DMS53 treated with DMSO at 0.1 percent for 48 hours (cell line): ENCODE results near the gene COL24A1.
A peak's percentile ranks its signal among the peaks of the same experiment; 100 is the strongest.
"Not testable (repeated sequence)": the region's sequence is repeated elsewhere in the genome, so short reads cannot be mapped to it uniquely, and the experiment has no call there.

Source experiments
- DNase-seq: peaks from one replicate; lab custom pipeline; 2025; ENCODE audit not compliant: unreplicated experiment; lab: John Stamatoyannopoulos, UW

Gene COL24A1

GRCh38 chr1:85998105-85998855, 158.3 kb downstream of the COL24A1 start:
- DNase-seq: no peak

GRCh38 chr1:85992791-85993190, 163.8 kb downstream of the COL24A1 start:
- no peak for DNase-seq

- DNase-seq: no peak
Measured at GRCh38 chr1:85991261-85991660, 165.3 kb downstream of the COL24A1 start.

- DNase-seq: no peak
Measured at GRCh38 chr1:85984636-85985035, 171.9 kb downstream of the COL24A1 start.

DNA sequence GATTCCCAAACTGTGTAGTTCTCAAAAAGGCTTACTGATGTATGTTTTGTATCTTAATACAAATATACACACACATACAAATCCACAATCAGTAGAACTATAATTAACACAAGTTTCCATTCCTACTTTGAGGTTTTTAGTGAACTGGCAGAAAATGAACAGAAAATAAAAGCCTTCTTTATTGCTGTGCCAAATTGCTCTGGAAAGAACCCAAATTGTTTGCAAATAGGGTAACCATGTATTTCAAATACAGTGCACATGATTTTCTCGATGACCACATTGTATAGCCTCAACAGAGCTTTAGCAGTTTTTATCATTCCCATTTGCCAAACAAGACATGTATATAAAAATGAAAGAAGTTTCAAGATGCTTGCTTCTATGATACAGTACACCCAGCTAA, 173.3 kb downstream of the COL24A1 start:
- no peak for DNase-seq

GRCh38 chr1:85976516-85977205, 179.9 kb downstream of the COL24A1 start:
- no peak for DNase-seq

DNA sequence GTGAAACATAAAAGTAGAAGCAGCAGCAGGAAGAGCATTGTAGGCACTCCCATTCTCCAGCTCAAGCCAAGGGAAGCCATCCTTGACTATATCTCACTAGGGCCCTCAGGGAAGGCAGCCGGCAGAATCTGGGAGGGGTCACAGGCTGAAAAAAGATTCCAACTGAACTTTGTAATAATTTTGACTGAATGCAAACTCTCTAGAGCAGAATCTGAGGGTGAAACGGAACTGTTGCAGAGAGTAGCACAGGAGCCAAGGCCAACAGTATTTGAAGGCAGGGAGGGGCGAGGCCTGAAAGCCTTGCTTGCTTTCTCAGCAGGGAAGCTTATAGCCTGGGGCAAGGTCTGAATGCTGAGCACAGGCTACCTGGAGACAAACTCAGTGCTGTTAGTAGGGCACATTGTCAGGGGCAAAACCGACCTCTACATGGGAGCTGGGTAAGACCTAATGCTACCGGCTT, 180.6 kb downstream of the COL24A1 start:
- no peak for DNase-seq

GRCh38 chr1:85962457-85962856, 194.1 kb downstream of the COL24A1 start:
- no peak for DNase-seq

DNA sequence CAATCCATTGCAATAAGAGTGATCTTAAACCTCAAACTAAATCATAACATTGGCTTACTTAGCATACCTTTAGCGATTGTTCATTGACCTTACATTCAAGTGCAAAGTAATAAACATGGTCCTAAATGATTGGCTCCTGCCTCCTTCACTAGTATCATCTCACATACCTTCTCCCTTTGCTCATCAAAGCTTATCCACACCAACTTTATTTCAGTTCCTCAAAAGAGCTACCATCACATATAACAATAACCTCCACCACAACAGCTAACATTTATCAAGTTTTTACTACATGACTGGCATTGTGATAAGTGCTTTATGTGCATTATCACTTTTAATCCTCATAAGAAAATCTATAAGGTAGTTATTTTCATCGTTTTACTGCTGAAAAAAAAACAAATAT, 198.8 kb downstream of the COL24A1 start:
- DNase-seq: no peak

GRCh38 chr1:85955218-85955617, 201.4 kb downstream of the COL24A1 start:
- not testable (repeated sequence) for DNase-seq

GRCh38 chr1:85952460-85952859, 204.1 kb downstream of the COL24A1 start:
- peak; percentile 73 for DNase-seq

DNA sequence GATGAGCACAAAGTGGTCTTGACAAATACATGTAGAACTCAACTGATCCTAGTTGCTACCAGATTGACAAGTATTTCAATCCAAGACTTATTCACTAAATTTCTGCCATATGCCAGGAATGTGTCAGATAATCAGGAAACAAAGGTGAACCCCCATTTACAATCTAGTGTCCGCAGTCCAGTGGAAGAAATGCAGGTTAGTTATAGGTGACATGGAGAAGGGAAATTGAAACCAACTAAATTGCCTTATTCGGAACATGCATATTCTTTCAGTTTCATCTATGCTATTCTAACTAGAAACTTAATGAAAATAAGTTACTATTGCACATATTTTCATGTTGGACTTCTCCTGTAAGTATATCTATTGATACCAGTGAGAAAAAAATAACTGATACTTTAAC, 209.4 kb downstream of the COL24A1 start:
- DNase-seq: no peak

GRCh38 chr1:85943945-85944344, 212.6 kb downstream of the COL24A1 start:
- no peak for DNase-seq

DNA sequence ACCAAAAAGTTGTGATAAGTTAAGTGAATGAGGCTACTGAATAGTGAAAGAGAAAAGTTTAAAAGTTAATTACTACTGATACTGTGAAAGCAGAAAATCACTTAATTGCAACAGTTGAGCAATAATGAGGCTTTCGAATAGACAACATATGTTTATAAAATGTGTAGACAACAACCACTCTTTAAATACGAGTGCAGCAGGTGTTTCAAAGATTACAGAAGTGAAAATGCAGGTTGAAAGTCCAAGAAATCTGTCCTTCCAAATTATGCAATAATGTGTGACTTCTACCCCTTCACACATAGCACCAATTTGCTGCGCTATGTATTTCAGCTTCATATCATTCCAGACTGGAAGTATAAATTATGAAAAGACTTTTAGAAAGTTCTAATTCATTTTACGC, 213.0 kb downstream of the COL24A1 start:
- no peak for DNase-seq

DNA sequence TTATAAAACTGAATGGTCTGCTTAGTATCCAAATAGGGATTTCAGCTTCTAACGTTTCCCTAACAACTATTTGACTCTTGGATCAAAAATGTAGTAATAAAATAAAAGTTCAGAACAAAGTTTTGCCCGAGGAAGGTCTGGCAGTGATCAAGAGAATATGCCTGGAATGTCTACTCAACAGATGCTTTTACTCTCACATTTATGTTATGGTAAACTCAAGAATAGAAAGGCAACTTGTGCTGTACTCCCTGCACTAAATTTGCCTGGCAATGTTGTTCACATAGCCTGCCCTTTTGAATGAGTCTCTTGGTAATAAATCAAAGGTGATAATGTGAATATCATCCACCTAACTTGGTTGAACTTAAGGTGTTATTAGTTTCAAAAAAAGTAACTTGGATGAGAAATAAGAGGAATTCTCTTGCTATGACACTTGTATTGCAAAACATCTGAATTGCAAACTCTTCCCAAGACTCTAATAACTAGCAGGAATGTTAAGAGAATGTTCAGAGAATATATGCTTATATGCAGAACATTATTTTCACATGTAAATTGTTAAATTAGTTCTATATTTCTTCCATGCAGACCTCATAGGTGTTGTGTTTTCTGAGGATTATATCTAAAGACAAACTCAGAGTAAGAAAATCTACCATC, 215.8 kb downstream of the COL24A1 start:
- DNase-seq: no peak

DNA sequence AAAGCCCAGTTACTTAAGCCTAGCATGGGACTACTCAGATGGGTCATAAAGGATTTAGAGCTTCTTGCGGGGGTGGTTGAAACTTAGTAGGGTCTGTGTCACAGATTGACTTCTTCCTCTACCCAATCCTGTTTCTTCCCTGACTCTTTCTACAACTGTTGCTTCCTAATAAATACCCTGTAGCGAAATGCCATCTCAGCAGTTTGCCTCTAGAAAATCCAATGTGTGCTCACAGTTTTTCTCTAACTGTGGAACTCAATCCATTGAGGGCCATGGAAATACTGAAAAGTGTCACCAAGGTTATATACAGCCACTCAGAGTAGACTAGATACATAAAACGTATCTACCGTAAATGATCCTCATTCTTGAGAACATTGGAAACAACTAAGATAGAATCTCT, 217.7 kb downstream of the COL24A1 start:
- DNase-seq: no peak

- DNase-seq: no peak
Measured at GRCh38 chr1:85936470-85936869, 220.1 kb downstream of the COL24A1 start.

DNA sequence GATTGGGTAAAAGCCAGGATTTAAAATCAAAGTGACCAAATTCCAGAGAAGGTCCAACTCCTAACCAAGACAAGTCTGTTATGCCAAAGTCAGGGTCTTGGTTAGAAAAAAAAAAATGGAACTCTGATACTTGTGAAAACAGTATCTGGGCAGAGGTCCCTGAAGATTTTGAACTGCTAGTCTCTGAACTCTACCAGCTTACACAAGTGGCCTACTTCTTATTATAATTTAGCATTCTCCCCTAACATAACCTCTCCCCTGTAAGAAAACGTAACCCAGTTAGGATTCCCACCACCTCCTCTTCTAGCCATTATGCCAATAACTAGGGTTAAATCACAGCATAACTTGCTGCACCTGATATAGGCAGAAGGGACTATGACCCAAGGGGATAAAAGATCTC, 220.5 kb downstream of the COL24A1 start:
- no peak for DNase-seq

DNA sequence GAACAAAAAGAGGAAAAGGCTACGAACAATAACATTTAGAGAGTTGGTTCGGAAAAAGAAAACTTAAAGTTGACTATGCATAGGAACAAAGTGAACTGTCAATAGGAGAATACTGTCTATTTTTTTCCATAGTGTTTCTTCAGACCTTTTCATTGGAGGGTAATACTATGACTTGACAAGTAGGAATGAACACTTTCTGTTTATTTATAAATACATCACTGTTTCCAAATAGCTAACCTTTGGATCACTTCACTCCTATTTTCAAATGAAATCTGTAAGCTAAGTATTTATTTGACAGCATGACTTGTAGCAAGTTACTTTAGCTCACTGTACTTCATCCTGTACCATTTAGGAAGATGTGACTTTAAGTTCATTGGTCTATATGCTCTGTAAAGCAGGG, 221.3 kb downstream of the COL24A1 start:
- no peak for DNase-seq

- peak; percentile 21 for DNase-seq
Measured at GRCh38 chr1:85934516-85934915, 222.1 kb downstream of the COL24A1 start.

DNA sequence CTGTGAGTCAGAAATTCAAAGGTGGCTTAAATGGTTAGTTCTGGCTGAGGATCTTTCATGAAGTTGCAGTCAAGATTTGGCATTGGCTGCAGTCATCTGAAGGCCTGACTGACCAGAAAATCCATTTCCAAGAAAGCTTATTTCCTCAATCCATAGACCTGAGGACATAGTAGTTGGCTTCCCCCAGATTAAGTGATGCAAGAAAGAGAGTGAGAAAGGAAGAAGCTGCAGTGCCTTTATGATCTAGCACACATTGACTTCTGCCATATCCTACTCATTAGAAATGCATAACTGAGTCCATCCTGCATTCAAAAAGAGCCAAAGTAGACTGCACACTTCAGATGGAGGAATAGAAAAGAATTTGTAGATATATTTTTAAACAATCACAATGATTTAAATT, 222.6 kb downstream of the COL24A1 start:
- DNase-seq: no peak

- peak; percentile 7 for DNase-seq
Measured at GRCh38 chr1:85911742-85912141, 244.8 kb downstream of the COL24A1 start.
